H1 (cell line): ENCODE data around the gene PLCB1.
"Not testable (repeated sequence)": the region's sequence is repeated elsewhere in the genome, so short reads cannot be mapped to it uniquely, and the experiment has no call there.

Experiments used
- CHD1 ChIP-seq: IDR thresholded peaks from 2 replicates; pipeline ENCODE4 v1.6.1; 2012; ENCODE audit warnings: low read depth, low read length, improper control_type of control experiment
- CREB1 ChIP-seq: IDR thresholded peaks from 2 replicates; pipeline ENCODE4 v1.6.1; 2012; ENCODE audit warnings: inconsistent platforms
- CTCF ChIP-seq, 3 experiments: IDR thresholded peaks; 1 replicate in 2 of 3; 2 replicates in 1 of 3; pipeline versions ENCODE4 v1.5.1 to v1.6.1; 2011; ENCODE audit warnings: low read length in 3 of 3, mild to moderate bottlenecking in 3 of 3, inconsistent platforms in 2 of 3, low read depth in 1 of 3, moderate library complexity in 1 of 3; ENCODE audit not compliant: insufficient read depth in 1 of 3; ENCODE audit errors: control extremely low read depth in 1 of 3
- EZH2 ChIP-seq: fragments of 200-600 bp; sonication (generic); IDR thresholded peaks from 2 replicates; pipeline ENCODE4 v1.7.1; 2012; ENCODE audit warnings: low read depth, mild to moderate bottlenecking, moderate library complexity, low read length, inconsistent platforms; ENCODE audit not compliant: severe bottlenecking
- POLR2A ChIP-seq, 2 experiments: IDR thresholded peaks; 1 replicate in 1 of 2; 2 replicates in 1 of 2; pipeline ENCODE4 v1.6.1; 2011; ENCODE audit warnings: low read depth in 2 of 2, low read length in 2 of 2, mild to moderate bottlenecking in 2 of 2; ENCODE audit errors: control extremely low read depth in 1 of 2
- POLR2AphosphoS5 ChIP-seq: IDR thresholded peaks from 2 replicates; pipeline ENCODE4 v1.6.1; 2011; ENCODE audit warnings: low read depth, low read length
- SAP30 ChIP-seq: fragments of 300-600 bp; sonication (generic); IDR thresholded peaks from 2 replicates; pipeline ENCODE4 v1.7.1; 2012; ENCODE audit warnings: low read length, moderate library complexity, mild to moderate bottlenecking, inconsistent platforms; ENCODE audit not compliant: insufficient read depth, insufficient replicate concordance
- SP1 ChIP-seq: IDR thresholded peaks from 2 replicates; pipeline ENCODE4 v1.6.1; 2011; ENCODE audit warnings: low read depth, low read length
- TEAD4 ChIP-seq: IDR thresholded peaks from 2 replicates; pipeline ENCODE4 v1.6.1; 2012; ENCODE audit warnings: low read depth, low read length, inconsistent platforms, mixed read lengths

GRCh38 chr20:8436938-8437337, 304.9 kb downstream of the PLCB1 start:
- not testable (repeated sequence) for TF ChIP-seq TEAD4; CTCF (IDR thresholded peaks at IDR 0.05; ENCODE audit: control extremely low read depth in 1 of 3, insufficient read depth in 1 of 3, low read depth in 1 of 3, low read length in 3 of 3); CHD1; EZH2; CREB1; SP1; POLR2AphosphoS5; POLR2A (IDR thresholded peaks at IDR 0.05; ENCODE audit: control extremely low read depth in 1 of 2, low read depth in 2 of 2, low read length in 2 of 2); SAP30
